HG03175 (cell line): ENCODE results near the gene SUMF2.
"Not testable (repeated sequence)": the region's sequence is repeated elsewhere in the genome, so short reads cannot be mapped to it uniquely, and the experiment has no call there.

Experiments
- ATAC-seq: cut with Tn5 transposase; IDR thresholded peaks from one replicate; pipeline ENCODE4 v1.9.1; 2021; ENCODE audit warnings: mild to moderate bottlenecking, moderate library complexity; ENCODE audit not compliant: unreplicated experiment

SUMF2 gene

GRCh38 chr7:56053993-56054392 lies 10.1 kb upstream of the SUMF2 start:
- no peak for ATAC-seq

- no peak for ATAC-seq
Observed at GRCh38 chr7:56062382-56062781, 1.7 kb upstream of the SUMF2 start.

- no peak for ATAC-seq
Observed at GRCh38 chr7:56063500-56063881, 595 bp upstream of the SUMF2 start.

- not testable (repeated sequence) for ATAC-seq
Observed at GRCh38 chr7:56066376-56066775, 2.3 kb downstream of the SUMF2 start.

GRCh38 chr7:56074371-56074791 lies 10.3 kb downstream of the SUMF2 start:
- peak; percentile 87 for ATAC-seq

- no peak for ATAC-seq
Observed at GRCh38 chr7:56077681-56078080, 13.6 kb downstream of the SUMF2 start.

- no peak for ATAC-seq
Observed at GRCh38 chr7:56078196-56078595, 14.1 kb downstream of the SUMF2 start.

- no peak for ATAC-seq
Observed at GRCh38 chr7:56079450-56080185, 15.5 kb downstream of the SUMF2 start.

GRCh38 chr7:56080726-56081435 lies 16.8 kb downstream of the SUMF2 start:
- not testable (repeated sequence) for ATAC-seq

- ATAC-seq: no peak
Observed at GRCh38 chr7:56081626-56082340, 17.7 kb downstream of the SUMF2 start.

GRCh38 chr7:56083150-56083785 lies 19.2 kb downstream of the SUMF2 start:
- ATAC-seq: no peak

GRCh38 chr7:56086761-56087160 lies 22.7 kb downstream of the SUMF2 start:
- no peak for ATAC-seq

- no peak for ATAC-seq
Observed at GRCh38 chr7:56087445-56087844, 23.4 kb downstream of the SUMF2 start.

- ATAC-seq: no peak
Observed at GRCh38 chr7:56091591-56091990, 27.5 kb downstream of the SUMF2 start.

- ATAC-seq: not testable (repeated sequence)
Observed at GRCh38 chr7:56092388-56092787, 28.3 kb downstream of the SUMF2 start.

- no peak for ATAC-seq
Observed at GRCh38 chr7:56092789-56093531, 28.9 kb downstream of the SUMF2 start, which contains the start of gene PHKG1. Gene PHKG1 (minus strand): TSS chr7:56092952. CDS start chr7:56088941, 4,011 bp downstream.

GRCh38 chr7:56097700-56098099 lies 33.6 kb downstream of the SUMF2 start:
- no peak for ATAC-seq

GRCh38 chr7:56098187-56099008 lies 34.3 kb downstream of the SUMF2 start:
- not testable (repeated sequence) for ATAC-seq

GRCh38 chr7:56099653-56100052 lies 35.6 kb downstream of the SUMF2 start:
- ATAC-seq: no peak

- not testable (repeated sequence) for ATAC-seq
Observed at GRCh38 chr7:56104138-56104537, 40.1 kb downstream of the SUMF2 start.
